ENCODE results near the gene FUCA2. TPM values are rescaled to one million over a fixed set of nuclear protein-coding genes. Genes with fewer than 3 reads are reported as not detected.

The FUCA2 gene
- total RNA-seq, 1 experiment from 2014 or later, result 48.5 TPM

- DNase-seq (ENCODE audit: low spot score) (no peak), ATAC-seq (no peak)
- no peaks in the 10 kb centered on the region for H3K36me3 Mint-ChIP-seq
- no peak overlapping the region for H3K4me3 Mint-ChIP-seq
- ChIA-PET POLR2A (no interaction called here), CTCF (interaction anchor here (1.1 to 1.7 kb wide), 3 partner anchors 23 to 43 kb away, joined by 3 to 4 read pairs (median 4); no protein-coding TSS in a partner anchor)
- TF ChIP-seq PRRX2 (CRISPR knock-in tag; IDR thresholded peaks at IDR 0.05), result no peak
- TF ChIP-seq, protein P1, sequence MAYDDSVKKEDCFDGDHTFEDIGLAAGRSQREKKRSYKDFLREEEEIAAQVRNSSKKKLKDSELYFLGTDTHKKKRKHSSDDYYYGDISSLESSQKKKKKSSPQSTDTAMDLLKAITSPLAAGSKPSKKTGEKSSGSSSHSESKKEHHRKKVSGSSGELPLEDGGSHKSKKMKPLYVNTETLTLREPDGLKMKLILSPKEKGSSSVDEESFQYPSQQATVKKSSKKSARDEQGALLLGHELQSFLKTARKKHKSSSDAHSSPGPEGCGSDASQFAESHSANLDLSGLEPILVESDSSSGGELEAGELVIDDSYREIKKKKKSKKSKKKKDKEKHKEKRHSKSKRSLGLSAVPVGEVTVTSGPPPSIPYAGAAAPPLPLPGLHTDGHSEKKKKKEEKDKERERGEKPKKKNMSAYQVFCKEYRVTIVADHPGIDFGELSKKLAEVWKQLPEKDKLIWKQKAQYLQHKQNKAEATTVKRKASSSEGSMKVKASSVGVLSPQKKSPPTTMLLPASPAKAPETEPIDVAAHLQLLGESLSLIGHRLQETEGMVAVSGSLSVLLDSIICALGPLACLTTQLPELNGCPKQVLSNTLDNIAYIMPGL (CRISPR knock-in tag; IDR thresholded peaks at IDR 0.05), result no peak
- TF ChIP-seq, protein P2, sequence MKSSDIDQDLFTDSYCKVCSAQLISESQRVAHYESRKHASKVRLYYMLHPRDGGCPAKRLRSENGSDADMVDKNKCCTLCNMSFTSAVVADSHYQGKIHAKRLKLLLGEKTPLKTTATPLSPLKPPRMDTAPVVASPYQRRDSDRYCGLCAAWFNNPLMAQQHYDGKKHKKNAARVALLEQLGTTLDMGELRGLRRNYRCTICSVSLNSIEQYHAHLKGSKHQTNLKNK (CRISPR knock-in tag; IDR thresholded peaks at IDR 0.05), result no peak
- TF ChIP-seq TP53 (CRISPR knock-in tag; IDR thresholded peaks at IDR 0.05), result no peak
- TF ChIP-seq OVOL2 (CRISPR knock-in tag; IDR thresholded peaks at IDR 0.05; ENCODE audit: borderline replicate concordance), result no peak
- TF ChIP-seq ARID4B (CRISPR knock-in tag; IDR thresholded peaks at IDR 0.05; ENCODE audit: borderline replicate concordance), result no peak
- TF ChIP-seq EMX1 (CRISPR knock-in tag; IDR thresholded peaks at IDR 0.05), result no peak
- no peak for TF ChIP-seq ZNF416 (CRISPR knock-in tag; IDR thresholded peaks at IDR 0.05)
- H3K27ac Mint-ChIP-seq, result no peak overlapping the region
- H3K9me3 Mint-ChIP-seq, result no peaks in the 10 kb centered on the region
- 0 out of 2 replicates have a peak, but pooled peaks cover 3% of the 10 kb centered on the region for H3K27me3 Mint-ChIP-seq (ENCODE audit: low read depth)
- H3K4me1 Mint-ChIP-seq, result peaks cover 13% of the 10 kb centered on the region
These were observed 45.0 kb upstream of the FUCA2 start for GRCh38 chr6:143556529-143556928.

GRCh38 chr6:143555582-143555981 is 44.1 kb upstream of the FUCA2 start:
- POLR2A ChIA-PET, result no interaction called here
- Mint-ChIP-seq H3K36me3 (no peaks in the 10 kb centered on the region), H3K27me3 (ENCODE audit: low read depth) (0 out of 2 replicates have a peak, but pooled peaks cover 3% of the 10 kb centered on the region), H3K4me1 (peaks cover 10% of the 10 kb centered on the region), H3K4me3 (no peak overlapping the region), H3K27ac (no peak overlapping the region), H3K9me3 (no peaks in the 10 kb centered on the region)
- ATAC-seq (no peak), DNase-seq (ENCODE audit: low spot score) (no peak)
- TF ChIP-seq GABPB1 (CRISPR knock-in tag; IDR thresholded peaks at IDR 0.05) (no peak), JUN (CRISPR knock-in tag; IDR thresholded peaks at IDR 0.05) (no peak), TCF7 (CRISPR knock-in tag; IDR thresholded peaks at IDR 0.05; ENCODE audit: low read depth) (no peak), ZNF219 (CRISPR knock-in tag; IDR thresholded peaks at IDR 0.05; ENCODE audit: borderline replicate concordance) (no peak), ZNF416 (CRISPR knock-in tag; IDR thresholded peaks at IDR 0.05) (no peak), USF2 (CRISPR knock-in tag; IDR thresholded peaks at IDR 0.05) (no peak), ZNF512 (CRISPR knock-in tag; IDR thresholded peaks at IDR 0.05; ENCODE audit: borderline replicate concordance) (no peak)
- TF ChIP-seq, protein P1 (CRISPR knock-in tag; IDR thresholded peaks at IDR 0.05), result no peak
- TF ChIP-seq, protein P3, sequence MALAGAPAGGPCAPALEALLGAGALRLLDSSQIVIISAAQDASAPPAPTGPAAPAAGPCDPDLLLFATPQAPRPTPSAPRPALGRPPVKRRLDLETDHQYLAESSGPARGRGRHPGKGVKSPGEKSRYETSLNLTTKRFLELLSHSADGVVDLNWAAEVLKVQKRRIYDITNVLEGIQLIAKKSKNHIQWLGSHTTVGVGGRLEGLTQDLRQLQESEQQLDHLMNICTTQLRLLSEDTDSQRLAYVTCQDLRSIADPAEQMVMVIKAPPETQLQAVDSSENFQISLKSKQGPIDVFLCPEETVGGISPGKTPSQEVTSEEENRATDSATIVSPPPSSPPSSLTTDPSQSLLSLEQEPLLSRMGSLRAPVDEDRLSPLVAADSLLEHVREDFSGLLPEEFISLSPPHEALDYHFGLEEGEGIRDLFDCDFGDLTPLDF (CRISPR knock-in tag; IDR thresholded peaks at IDR 0.05), result no peak
- CTCF ChIA-PET, result interaction anchor here (1.2 to 1.7 kb wide), 2 partner anchors 24 to 42 kb away, joined by 3 to 4 read pairs; no protein-coding TSS in a partner anchor

Measured in WTC11 (cell line).